Hypothalamus (tissue), 51 donors: ENCODE measurements around the gene AGBL1.

Experiments
- DNase-seq, 51 donors: peaks; one replicate each; lab custom pipeline; 2025; lab: John Stamatoyannopoulos, UW

AGBL1 gene

DNA sequence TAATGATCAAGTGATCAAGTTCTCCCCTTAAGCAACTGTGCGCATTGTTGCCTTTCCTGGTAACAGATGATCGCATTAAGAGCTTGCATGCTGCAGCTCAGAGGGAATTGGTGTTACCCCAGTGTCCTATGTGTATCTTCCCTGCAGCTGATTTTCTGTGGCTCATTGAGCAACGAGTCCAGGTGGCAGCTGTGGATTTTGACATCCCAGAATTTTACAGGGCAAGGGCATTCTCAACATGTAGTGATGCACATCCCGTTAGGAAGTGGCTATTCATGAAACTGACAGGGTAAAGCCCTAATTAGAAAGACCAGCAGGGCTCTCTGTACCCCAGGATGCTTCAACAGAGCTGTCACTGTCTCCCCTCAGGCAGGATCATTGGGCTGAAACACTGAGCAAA, 232.8 kb downstream of the AGBL1 start:
- DNase-seq = no peak

DNA sequence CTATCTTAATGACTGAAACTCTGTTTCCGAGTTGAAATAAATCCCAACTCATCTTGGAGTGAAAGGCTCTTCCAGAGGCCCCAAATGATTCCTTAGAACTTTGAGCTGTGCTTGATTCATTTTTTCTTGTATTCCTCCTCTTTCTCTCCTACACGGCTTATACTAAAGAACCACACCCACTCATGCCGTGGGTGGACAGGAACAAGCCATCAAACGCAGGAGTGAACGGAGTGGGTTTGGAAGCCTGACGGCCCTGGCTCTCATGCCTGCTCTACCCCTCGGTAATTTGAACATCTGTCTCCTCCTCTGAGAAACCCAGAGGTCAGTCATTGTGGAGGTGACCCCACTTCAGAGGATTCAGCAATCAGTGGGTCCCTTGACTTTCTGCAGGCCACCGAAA, 236.5 kb downstream of the AGBL1 start:
- no peak for DNase-seq

DNA sequence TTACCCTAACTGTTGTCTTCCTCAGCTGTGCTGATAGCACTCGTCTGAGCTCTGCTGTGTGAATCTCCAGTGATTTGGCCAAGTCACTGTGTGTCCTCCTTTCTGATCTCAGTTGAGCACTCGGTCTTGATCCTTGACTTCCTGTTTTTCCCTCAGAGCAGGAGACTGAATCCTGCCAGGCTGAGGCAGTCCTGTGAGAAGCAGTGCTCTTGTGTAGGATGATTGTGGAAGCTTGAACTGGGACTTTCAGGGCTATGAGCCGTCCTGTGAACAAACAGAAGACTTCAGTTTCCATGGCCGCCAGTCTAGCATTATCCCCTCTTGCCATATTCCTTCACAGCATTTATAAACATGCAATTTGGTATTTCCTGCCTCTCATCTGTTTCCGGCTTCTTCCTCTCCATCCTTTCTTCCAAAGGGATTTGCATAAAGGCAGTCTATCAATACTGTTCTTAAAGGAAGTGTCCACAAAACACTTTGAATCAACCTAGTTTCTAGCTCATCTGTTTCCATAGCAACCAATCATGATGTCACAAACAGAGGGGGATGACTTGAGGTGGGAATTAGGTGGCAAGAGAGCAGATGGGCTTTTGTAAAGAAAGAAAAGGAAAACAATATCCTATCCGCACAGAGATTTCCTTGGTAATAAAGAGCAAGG, 237.2 kb downstream of the AGBL1 start:
- DNase-seq = no peak

DNA sequence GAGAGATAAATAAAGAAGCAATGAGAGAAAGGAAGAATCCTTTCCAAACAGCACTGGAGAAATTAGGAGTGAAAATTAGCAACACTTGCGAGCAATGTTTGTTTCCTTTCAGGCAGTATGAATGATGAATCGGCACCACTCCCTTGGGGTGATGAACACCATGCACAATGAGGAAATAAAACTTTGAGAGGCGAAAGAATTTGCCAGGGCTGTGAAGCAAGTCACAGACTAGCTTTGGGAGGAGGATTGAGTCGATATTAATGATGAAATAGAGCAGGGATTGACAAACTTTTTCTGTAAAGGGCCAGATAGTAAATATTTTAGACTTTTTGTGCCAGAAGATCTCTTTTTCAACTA, 237.7 kb downstream of the AGBL1 start:
- no peak for DNase-seq

DNA sequence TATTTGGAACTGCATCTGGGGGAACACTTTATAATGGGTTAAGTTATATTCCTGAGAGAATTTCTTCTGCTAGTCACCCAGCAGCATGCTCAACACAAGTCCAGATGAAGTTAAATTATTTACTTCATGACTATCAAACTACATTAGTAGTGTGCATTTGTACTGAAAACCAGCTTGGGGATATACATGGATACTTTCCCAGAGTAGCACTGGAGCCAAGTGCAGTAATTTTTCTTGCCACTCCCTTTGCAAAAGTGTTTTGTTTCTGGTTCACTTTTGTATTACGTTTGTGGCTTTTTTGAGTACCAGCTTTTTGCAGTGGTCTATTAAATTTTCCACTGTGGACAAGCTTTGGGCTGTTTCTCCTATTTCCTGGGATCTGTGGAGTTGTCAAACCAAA, 243.0 kb downstream of the AGBL1 start:
- no peak for DNase-seq

DNA sequence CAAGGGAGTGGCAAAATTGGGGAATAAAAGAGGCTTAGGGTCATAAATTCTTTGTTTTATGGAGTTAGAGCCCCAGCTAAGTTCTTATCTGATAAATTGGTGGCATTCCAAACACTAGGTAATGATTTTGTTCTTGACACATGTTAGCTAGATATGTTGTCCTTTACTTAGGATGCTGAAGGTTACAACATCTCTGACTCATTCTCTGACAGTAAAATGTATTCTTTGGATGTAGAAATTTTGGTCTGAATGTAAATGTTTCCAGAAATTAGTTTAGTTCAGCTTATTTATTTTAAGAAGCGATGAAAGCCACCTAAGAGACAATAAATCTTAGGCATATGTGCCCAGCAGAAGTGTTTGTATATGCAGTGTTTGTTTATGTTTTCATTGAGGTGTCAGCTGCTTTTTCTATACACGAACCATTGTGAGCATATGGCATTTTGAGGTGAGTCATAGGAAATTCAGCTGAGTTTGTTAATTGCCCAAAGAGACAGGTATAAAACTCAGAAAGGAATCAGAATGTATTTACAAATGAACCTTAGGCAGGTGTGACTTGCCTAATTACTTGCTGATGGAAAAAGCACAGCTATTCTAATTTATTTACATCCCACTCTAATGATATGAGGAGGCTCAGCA, 247.7 kb downstream of the AGBL1 start:
- DNase-seq = no peak

DNA sequence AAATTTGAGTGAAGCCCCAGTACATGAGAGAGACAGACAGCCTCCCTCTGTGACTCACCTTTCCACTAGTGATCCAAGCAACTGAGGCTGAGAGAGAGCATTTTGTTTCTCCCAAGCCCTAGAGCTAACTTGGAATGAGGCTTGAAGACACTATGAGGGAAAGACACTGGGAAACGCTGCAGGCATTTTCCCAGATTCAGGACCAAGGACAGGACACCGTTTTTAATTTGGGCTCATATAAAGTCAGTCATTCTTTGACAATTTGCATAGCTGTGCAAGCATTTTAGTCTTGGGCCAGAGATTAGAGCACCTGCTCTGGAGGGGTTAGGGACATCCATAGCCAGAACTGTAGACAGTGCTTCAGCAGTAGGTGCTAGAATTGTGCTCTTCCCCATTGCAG, 249.0 kb downstream of the AGBL1 start:
- no peak for DNase-seq

DNA sequence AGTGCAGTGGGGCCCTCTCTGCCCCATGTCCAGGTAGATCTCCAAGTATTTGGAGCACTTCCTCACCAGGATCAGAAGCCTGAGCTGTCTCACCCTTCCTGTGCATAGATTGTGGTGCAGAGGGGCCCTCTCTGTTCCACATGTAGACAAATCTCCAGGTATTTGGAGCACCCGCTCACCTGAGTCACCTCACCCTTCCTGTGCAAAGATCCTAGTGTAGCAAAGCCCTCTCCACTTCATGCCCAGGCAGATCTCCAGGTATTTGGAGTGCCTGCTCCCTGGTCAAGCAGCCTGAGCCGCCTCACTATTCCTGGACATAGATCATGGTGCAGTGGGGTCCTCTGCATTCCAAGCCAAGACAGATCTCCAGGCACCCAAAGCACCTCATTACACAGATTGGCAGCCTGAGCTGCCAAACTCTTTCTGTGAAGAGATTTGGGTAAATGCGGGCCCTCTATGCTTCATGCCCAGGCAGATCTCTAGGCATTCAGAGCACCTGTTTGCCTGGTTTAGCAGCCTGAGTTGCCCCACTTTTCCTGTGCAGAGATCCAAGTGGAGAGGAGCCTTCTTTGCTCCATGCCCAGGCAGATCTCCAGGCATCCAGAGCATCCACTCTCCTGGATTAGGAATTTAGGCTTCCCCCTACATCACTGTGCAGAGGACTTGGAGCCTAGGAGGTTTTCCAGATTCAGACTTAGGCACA, 249.8 kb downstream of the AGBL1 start:
- no peak for DNase-seq

DNA sequence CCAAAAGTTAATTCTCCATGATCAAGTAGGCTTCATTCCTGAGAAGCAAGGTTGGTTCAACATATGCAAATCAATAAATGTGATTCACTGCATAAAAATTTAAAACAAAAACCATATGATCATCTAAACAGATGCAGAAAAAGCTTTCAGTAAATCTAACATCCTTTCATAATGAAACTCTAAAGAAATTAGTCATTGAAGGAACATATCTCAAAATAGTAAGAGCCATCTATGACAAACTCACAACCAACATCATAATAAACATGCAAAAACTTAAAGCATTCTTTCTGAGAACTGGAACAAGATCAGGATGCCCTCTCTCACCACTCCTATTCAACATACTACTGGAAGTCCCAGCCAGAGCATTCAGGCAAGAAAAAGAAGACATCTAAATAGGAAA, 254.1 kb downstream of the AGBL1 start:
- DNase-seq = no peak

DNA sequence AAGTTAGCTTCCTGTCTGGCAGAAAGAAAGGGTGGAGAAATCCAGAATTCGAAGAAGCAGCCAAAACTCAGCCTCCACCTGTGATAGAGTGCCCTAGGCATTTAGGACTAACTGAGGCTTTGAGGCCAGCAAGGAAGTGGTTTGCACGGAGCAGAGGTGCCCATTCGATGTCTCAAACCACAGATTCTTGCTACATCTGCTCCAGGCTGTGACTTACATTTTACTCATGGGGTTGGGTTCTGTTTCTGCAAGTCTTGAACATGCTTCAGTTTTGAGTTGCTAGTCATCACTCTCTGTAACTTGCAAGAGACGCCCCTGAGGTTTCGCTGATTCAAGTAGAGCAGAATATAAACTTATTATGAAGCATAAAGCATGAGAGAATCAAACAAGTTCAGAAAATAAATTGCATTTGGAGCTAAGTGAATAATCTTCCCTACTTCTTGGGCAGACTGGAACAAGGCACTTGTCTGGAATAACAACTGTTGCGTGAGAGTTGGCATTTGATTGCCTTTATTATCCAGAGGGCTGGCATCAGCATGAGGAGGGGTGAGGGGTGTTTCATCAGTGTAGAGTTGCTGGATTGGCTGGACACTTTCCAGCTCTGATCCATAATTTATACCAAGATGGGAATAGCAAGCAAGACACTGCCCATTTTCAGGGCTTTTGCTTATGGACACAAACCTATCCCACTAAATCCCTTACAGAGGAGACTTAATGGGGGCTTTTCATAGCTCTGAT, 256.5 kb downstream of the AGBL1 start:
- DNase-seq = no peak

DNA sequence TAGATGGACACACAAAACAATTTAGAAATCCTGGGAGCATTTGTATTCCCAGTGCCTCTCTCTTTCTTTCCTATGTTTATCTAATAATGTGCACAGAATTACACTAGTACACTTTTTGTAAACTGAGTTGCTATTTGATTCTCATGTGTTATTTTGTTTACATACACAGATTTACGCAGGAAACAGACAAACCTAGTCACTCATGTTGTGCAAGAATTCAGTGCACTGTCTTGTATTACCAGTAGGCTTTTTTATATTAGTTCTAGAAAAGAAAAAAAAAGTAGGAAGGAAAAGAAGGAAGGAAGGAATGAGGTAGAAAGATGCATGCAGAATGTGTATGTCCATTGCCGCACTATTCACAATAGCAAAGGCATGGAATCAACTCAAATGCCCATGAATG, 257.4 kb downstream of the AGBL1 start:
- no peak for DNase-seq

DNA sequence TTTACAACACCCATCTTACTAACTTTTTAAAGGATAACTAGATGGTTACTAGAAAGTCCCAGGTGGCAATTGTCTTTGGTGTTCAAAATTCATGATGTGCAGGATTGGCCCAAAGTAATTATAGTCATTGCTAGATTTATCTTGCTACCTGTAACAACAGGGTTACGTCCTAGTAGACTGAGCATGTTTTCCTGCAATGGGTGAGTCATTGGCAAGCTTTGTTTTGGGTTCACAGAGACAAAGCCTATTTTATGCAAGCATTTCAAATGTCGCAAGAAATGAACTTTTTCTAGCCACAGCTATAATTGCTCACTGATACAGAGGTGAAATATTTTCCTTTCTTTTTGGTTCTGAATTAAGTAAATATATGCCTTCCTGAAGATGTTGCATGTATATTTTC, 267.6 kb downstream of the AGBL1 start:
- peak in 1 of 51 donors; percentile 1 for DNase-seq

DNA sequence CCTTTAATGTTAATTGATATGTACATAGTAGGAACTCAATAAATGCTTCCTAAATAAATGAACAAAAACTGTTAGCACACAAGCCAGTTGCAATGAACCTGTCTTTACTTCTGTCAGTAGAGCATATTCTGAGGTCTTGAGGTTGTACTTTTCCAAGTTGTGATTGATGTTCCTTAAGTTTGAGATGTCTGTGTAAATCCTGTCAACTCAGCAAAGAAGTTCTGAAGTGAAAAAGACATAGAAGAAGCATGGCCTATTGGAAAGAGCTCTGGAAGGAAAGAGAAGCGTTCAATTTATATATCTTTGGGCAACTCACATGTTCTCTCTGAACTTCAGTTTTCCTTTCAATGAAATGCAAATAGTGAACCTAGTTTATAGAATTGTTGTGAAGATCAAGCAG, 269.9 kb downstream of the AGBL1 start:
- DNase-seq = no peak

DNA sequence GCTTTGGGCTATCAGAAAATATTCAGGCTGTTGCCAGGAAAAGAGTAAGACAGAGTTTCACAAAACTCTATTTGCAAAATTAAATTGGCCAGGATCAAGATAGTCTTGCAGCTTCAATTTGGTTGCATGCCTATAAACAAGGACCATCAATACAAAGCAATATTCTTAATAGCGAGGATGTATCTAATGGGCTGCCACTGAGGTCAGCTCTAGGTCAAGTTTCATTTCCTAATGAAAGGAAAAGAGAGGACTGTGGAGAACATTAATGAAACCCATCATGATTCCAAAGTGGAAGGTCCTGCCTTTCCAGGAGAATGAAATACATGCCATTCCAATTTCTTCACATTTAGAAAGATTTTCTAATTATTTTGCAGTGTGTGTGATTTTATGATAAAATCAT, 273.5 kb downstream of the AGBL1 start:
- no peak for DNase-seq

DNA sequence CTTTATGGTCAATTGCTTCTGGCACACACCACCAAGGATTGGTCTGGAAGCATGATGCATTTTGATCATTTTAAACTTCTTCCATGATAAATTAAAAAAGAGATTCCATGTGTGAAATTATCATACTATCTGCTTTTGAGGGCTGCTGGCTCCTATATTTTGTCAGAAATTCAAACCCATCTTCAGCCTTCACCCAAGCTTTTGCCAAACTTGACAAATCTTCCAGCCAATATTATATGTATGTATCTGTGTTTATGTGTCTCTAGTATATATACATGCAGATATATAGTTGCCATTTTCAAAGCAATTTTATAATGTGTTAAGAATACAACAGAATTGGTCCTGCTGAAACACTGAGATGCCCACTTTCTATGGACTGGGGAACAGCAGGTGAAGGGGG, 275.7 kb downstream of the AGBL1 start:
- no peak for DNase-seq

DNA sequence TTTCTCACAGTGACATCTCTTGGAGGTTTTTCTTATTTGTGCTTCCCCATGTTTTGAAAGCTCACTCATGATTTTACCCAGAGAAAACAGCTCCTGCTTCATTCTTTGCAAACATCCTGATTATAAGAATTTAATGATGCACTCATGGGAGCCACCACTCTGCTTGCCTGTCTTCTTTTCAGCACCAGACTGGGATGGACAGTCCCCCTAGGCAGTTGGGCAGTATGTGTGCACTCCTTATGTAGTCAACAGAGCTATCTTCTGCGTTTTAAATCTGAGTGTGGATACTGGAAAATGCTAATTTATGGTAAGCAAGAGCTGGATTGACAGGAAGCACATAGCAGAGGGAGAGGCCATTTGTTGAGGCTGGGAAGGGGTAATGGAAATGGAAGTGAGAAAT, 276.1 kb downstream of the AGBL1 start:
- no peak for DNase-seq

DNA sequence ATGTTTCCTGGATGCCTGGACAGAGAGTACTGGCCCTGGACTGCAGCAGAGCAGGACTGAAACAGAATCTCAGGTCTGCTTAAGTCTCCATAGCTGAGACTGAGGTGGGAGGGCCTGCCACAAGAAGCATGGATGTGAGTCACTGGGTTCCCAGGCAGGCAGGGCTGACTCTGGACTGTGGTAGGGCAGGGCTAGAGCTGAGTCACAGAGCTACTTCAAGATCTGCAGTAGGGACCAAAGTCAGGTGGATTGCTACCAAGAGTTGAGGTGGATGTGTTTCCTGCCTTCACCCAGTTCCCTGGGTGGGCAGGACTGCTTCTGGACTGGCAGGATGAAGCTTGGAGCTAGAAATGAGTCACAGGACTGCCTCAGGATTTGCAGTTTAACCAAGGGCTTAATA, 282.9 kb downstream of the AGBL1 start:
- DNase-seq = no peak

DNA sequence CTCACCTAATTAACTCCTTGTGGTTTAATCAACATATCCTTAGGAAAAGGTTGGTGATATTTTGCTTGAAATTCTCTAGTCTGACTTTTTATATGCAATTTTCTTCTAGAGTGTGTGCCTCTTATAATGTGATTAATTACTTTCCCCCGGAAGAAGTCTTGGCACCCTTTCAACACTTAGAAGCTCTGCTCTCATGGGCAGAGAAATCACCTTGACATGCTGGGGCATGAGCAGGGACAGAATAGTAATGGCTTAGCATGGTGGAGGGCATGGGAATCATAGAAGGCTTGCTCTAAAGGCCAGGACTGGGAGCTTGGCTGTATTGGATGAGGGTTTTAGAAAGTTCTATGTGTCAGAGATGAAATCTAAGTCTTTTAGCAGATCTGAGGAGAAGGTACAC, 293.5 kb downstream of the AGBL1 start:
- no peak for DNase-seq

DNA sequence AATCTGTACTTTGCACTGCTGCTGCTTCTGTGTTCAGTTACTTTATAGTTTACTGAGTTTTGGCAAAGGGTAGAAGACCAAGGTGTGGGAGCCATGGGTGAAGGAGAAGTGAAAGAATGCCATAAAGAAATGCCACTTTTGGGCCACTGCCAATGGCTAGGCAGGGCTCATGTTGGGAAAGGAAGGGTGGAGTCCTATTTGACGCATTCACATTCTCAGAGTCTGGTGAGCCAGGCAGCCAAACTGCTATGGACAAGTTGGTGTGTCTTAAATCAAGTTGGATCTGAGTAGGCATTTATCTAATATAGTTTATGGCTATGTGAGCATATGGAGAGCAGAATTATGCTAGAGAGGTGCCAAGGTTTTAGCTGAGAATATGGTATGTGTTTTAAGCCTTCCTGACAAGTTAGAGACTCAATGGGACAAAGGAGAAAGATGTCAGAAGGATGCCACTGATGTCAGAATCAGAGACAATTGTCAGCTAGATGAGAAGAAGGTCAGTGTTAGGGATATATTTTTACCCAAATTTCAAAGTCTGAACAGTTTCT, 296.1 kb downstream of the AGBL1 start:
- DNase-seq = no peak

DNA sequence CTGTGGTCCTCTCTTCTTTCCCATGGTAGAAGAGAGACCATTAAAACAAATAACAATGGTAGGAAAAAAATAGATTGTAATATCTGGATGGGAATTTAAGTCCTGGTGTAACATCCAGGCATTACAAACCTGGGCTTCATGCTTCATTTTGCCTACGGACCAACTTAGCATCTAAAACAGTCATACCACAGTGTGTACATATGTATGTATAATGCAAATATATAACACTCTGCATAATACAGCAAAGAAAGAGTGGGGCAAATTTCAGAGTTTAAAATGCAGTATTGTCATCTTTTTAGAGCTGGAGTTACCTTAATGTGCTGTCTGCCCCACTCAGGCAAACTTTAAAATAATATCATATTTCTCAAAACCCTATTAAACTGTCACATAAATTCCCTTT, 298.2 kb downstream of the AGBL1 start:
- no peak for DNase-seq

DNA sequence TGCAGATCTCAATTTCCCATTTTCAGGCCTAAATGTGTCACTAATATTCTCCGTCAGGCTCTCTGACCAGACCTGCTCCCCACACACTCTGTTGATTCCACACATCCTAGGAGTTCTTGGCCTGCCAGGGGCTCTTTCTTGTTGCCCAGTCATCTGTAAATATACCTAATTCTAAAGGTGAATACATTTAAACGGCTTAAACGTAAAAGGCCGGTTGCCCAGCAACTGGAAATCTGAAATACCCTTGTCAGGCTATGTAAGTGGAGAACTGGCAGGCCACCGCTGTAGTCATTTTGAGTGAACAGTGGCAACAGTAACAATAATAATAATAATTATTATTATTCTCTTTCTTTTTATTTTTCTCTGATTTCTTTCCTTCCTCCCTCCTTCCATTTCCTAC, 302.7 kb downstream of the AGBL1 start:
- DNase-seq = no peak
